ENCODE data around the gene SLC2A1. TPM values are rescaled to one million over a fixed set of nuclear protein-coding genes. Genes with fewer than 3 reads are reported as not detected.
"Not testable (repeated sequence)": the region's sequence is repeated elsewhere in the genome, so short reads cannot be mapped to it uniquely, and the experiment has no call there.

Gene SLC2A1
- total RNA-seq, 2 donors from 2014 or later = 39.9 to 121 TPM

GRCh38 chr1:42928859-42929258 lies 29.8 kb downstream of the SLC2A1 start:
- H3K36me3 Mint-ChIP-seq = peaks cover 17 to 40% of the 10 kb centered on the region in 2 donors
- H3K27ac Mint-ChIP-seq = peak overlapping the region in 1 of 2 donors; percentile 88
- no peak for ATAC-seq
- H3K9me3 Mint-ChIP-seq = no peaks in the 10 kb centered on the region
- DNase-seq (ENCODE audit: low spot score in 2 of 2) = no peak

DNA sequence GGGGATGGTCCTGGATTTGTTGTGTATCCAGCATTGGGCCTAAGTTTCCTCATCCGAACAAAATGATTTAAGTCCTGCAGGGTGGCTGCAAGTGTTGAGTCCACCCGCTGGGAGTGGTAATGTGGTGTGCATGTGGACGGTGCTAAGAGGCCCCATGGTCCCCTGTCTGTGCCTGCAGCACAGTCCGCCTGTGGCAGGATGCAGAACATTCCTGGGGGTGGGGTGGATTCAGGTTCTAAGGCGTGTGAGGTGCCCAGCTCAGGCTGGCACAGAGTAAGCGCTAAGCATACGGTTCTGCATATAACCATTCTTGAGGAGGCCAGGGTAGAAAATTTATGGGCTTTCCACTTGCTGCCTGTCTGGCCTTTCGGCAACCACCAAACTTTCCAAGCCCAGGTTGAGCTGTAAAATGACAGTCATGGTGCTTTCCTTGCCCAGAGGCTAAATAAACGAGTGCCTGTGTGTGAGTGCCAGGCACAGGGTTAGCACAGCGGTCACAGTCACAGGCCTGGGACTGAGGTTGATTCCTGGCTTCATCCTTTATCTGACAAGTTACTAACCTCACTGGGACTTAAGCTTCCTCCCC lies 30.7 kb downstream of the SLC2A1 start:
- H3K9me3 Mint-ChIP-seq = no peaks in the 10 kb centered on the region
- peaks cover 17 to 40% of the 10 kb centered on the region in 2 donors for H3K36me3 Mint-ChIP-seq
- H3K27ac Mint-ChIP-seq = peak overlapping the region; percentile 24 to 88
- DNase-seq (ENCODE audit: low spot score in 2 of 2) (no peak), ATAC-seq (no peak)

DNA sequence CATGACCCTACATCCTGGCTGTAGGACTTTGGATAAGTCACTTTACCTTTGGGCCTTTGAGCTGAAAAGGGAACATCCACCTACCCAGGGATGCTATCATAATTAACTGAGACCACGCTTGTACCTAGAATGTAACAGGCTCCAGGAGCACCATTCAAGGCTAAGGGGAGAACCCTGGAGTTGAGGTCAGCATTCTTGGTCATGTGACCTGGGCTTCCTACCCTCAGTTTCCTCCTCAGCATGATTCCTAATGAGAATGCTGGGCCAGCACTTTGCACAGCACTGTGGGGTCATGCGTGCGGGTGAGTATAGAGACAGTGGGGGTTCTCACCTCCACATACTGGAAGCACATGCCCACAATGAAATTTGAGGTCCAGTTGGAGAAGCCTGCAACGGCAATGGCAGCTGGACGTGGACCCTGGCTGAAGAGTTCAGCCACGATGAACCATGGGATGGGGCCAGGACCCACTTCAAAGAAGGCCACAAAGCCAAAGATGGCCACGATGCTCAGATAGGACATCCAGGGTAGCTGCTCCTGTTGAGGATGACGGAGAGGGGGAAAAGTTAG lies 31.3 kb downstream of the SLC2A1 start:
- DNase-seq (ENCODE audit: low spot score in 2 of 2) = no peak
- peak overlapping the region; percentile 24 to 88 for H3K27ac Mint-ChIP-seq
- no peak for ATAC-seq
- H3K36me3 Mint-ChIP-seq = peaks cover 17 to 40% of the 10 kb centered on the region in 2 donors
- no peaks in the 10 kb centered on the region for H3K9me3 Mint-ChIP-seq

DNA sequence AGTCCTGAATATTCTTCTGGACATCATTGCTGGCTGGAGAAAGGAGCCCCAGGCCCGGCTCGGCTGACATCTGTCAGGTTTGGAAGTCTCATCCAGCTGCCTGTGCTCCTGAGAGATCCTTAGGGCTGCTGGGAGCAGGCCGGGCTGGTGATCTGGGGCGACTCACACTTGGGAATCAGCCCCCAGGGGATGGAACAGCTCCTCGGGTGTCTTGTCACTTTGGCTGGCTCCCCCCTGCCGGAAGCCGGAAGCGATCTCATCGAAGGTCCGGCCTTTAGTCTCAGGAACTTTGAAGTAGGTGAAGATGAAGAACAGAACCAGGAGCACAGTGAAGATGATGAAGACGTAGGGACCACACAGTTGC lies 31.8 kb downstream of the SLC2A1 start:
- DNase-seq (ENCODE audit: low spot score in 2 of 2) = no peak
- Mint-ChIP-seq H3K27ac (peak overlapping the region in 1 of 2 donors; percentile 24), H3K9me3 (no peaks in the 10 kb centered on the region), H3K36me3 (peaks cover 17 to 40% of the 10 kb centered on the region in 2 donors)
- no peak for ATAC-seq

DNA sequence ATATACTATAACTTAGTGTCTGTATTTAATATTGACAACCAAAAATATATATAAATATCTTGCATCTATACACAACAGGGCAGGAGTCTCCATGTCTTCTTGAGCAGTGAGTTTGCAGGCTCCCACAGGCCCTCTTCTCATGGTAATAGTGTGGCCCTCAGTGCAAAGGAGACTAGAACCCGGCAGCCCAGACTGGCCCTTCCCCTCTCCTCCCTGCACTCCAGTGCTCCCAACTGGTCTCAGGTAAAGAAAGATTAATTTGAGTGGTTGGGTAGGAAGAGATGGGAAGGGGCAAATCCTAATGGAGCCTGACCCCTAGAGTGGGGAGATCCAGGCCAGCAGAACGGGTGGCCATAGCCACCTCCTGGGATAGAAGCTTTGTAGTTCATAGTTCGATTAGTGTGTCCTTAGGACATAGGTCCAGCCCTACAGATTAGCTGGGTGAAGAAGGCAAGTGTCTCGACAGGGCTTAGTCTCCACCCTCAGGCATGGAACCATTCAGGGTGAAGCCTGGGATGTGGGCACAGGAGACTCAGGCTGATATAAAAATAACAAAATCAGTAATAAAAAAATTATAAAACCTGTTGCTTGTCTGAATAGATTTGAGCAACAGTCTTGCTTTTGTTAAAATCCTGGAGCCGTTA lies 32.3 kb downstream of the SLC2A1 start:
- peak overlapping the region in 1 of 2 donors; percentile 24 for H3K27ac Mint-ChIP-seq
- ATAC-seq (no peak), DNase-seq (ENCODE audit: low spot score in 2 of 2) (no peak)
- peaks cover 17 to 37% of the 10 kb centered on the region in 2 donors for H3K36me3 Mint-ChIP-seq
- H3K9me3 Mint-ChIP-seq = no peaks in the 10 kb centered on the region

GRCh38 chr1:42924851-42925760 lies 33.6 kb downstream of the SLC2A1 start:
- DNase-seq (ENCODE audit: low spot score in 2 of 2) = no peak
- peak in 1 of 2 donors; percentile 12 for ATAC-seq
- Mint-ChIP-seq H3K9me3 (no peaks in the 10 kb centered on the region), H3K27ac (peak overlapping the region; percentile 90 to 97), H3K36me3 (peaks cover 17 to 28% of the 10 kb centered on the region in 2 donors)

GRCh38 chr1:42924082-42924850 lies 34.4 kb downstream of the SLC2A1 start:
- ATAC-seq (peak; percentile 89 to 94), DNase-seq (ENCODE audit: low spot score in 2 of 2) (peak; percentile 91 to 98)
- no peaks in the 10 kb centered on the region for H3K9me3 Mint-ChIP-seq
- H3K36me3 Mint-ChIP-seq = peaks cover 16 to 23% of the 10 kb centered on the region in 2 donors
- H3K27ac Mint-ChIP-seq = peak overlapping the region; percentile 90 to 97

DNA sequence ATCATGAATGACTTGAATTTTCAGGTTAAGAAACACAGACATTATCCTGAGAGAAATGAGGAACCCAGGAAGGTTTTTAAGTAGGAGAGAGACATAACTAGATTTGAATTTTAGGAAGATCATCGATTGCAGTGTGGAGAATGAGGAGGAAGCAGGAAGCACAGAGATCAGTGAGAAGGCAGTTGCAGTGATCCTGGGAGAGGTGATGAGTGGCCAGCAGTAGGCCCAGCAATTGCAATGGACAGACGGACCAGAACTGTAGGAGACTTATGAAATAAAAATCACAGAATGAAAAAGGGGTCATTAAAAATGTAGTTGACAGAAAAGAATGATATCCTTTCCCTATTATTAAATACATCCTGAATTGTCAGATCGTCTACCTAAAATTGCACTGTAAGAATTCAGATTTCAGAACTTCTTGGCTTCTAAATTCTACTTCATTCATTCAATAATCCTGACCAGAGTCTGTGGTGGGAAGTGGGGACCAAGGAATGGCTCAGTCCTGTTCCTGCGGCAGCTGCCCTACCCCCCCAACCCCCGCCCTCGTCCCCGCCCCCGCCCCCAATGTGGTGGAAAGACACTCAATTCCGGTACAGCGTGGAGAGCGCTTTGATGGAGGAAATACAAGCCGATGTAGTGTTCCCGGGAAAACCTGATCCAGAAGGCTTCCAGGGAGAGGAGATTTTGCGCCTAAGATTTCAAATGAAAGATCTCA lies 35.1 kb downstream of the SLC2A1 start:
- no peaks in the 10 kb centered on the region for H3K9me3 Mint-ChIP-seq
- peaks cover 8 to 16% of the 10 kb centered on the region in 2 donors for H3K36me3 Mint-ChIP-seq
- peak overlapping the region; percentile 90 to 97 for H3K27ac Mint-ChIP-seq
- no peak for DNase-seq (ENCODE audit: low spot score in 2 of 2)
- peak in 1 of 2 donors; percentile 0 for ATAC-seq

DNA sequence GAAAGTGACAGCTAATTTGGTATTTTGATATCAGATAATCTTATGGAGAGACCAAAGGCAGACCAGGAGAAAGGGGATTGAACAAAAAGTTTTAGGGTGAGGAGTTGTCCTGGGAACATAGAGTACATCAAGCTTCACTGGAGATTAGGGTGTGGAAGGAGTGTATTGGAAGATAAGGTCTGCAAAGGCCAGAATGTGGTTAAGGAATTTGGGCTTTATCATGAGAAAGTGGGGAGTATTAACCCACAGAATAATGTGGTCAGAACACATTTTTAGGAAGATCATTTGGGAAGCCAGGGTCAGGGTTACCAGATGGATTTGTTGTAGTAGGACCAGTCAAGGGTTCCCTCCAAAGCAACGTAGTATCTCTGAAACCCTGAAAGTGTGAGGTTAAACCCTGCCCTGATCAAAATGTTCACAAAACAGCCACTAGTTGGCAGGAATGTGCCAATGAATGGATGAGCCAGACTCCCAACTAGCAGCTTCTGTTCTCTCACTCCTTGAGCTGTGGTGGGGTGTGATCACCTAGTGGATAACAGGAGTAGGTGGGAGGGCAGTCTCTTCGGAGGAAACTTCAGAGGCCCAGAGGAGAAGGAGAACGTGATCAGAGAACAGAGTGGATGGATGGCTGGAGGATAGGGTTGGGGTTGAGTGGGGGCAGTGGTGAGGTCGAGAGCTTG lies 35.8 kb downstream of the SLC2A1 start:
- no peaks in the 10 kb centered on the region for H3K9me3 Mint-ChIP-seq

GRCh38 chr1:42921769-42922168 lies 36.9 kb downstream of the SLC2A1 start:
- Mint-ChIP-seq H3K9me3 (no peaks in the 10 kb centered on the region), H3K27ac (no peak overlapping the region), H3K36me3 (peaks cover 0 to 1% of the 10 kb centered on the region in 2 donors)
- DNase-seq (ENCODE audit: low spot score in 2 of 2) (no peak), ATAC-seq (no peak)

More for the DNA sequence above, 35.8 kb downstream of the SLC2A1 start:
- H3K36me3 Mint-ChIP-seq = peaks cover 5 to 12% of the 10 kb centered on the region in 2 donors
- DNase-seq (ENCODE audit: low spot score in 2 of 2) (peak in 1 of 2 donors; percentile 66), ATAC-seq (peak; percentile 42 to 55)
- H3K27ac Mint-ChIP-seq = peak overlapping the region; percentile 90 to 95

- not testable (repeated sequence) for H3K27ac Mint-ChIP-seq; ATAC-seq; DNase-seq (ENCODE audit: low spot score in 2 of 2)
These were observed 39.0 kb downstream of the SLC2A1 start for GRCh38 chr1:42919651-42920050.

DNA sequence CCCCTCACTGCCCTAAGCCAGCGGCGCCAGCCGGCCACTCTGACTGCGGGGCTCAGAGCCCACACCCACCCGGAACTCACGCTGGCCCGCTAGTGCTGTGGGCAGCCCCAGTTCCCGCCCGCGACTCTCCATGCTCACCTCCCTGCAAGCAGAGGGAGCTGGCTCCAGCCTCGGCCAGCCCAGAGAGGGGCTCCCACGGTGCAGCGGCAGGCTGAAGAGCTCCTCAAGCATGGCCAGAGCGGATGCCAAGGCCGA lies 41.5 kb downstream of the SLC2A1 start:
- ATAC-seq (no peak), DNase-seq (ENCODE audit: low spot score in 2 of 2) (no peak)
- peaks cover 7 to 12% of the 10 kb centered on the region in 2 donors for H3K36me3 Mint-ChIP-seq
- no peak overlapping the region for H3K27ac Mint-ChIP-seq
- H3K9me3 Mint-ChIP-seq = peaks cover 3 to 4% of the 10 kb centered on the region in 2 donors

More at GRCh38 chr1:42919651-42920050, 39.0 kb downstream of the SLC2A1 start:
- H3K36me3 Mint-ChIP-seq, H3K9me3 Mint-ChIP-seq: not testable (repeated sequence)

- Mint-ChIP-seq H3K9me3 (peaks cover 3 to 4% of the 10 kb centered on the region in 2 donors), H3K36me3 (peaks cover 7 to 12% of the 10 kb centered on the region in 2 donors), H3K27ac (no peak overlapping the region)
- DNase-seq (ENCODE audit: low spot score in 2 of 2) (no peak), ATAC-seq (no peak)
These were observed 43.2 kb downstream of the SLC2A1 start for GRCh38 chr1:42915456-42915855.

GRCh38 chr1:42914092-42914627 lies 44.5 kb downstream of the SLC2A1 start:
- Mint-ChIP-seq H3K27ac (peak overlapping the region in 1 of 2 donors; percentile 36), H3K36me3 (peaks cover 7 to 12% of the 10 kb centered on the region in 2 donors), H3K9me3 (peaks cover 3 to 4% of the 10 kb centered on the region in 2 donors)
- ATAC-seq = no peak
- no peak for DNase-seq (ENCODE audit: low spot score in 2 of 2)

All from activated naive CD4-positive, alpha-beta T cell treated with anti-CD3 and anti-CD28 coated beads, Interleukin-2, amount 50 U/mL, for 72 hours (primary cell).